GM19438 (cell line): ENCODE results near the gene SH3RF3.
A peak's percentile ranks its signal among the peaks of the same experiment; 100 is the strongest.
"Not testable (repeated sequence)": the region's sequence is repeated elsewhere in the genome, so short reads cannot be mapped to it uniquely, and the experiment has no call there.

Experiments
- ATAC-seq: cut with Tn5 transposase; IDR thresholded peaks from one replicate; pipeline ENCODE4 v1.9.1; 2021; ENCODE audit warnings: low read depth; ENCODE audit not compliant: unreplicated experiment

Gene SH3RF3

GRCh38 chr2:109117181-109117580 is 11.8 kb upstream of the SH3RF3 start:
- not testable (repeated sequence) for ATAC-seq

GRCh38 chr2:109117780-109118179 is 11.2 kb upstream of the SH3RF3 start:
- ATAC-seq: no peak

GRCh38 chr2:109118321-109118720 is 10.7 kb upstream of the SH3RF3 start:
- ATAC-seq: no peak

- no peak for ATAC-seq
Measured at GRCh38 chr2:109120166-109120565, 8.8 kb upstream of the SH3RF3 start.

GRCh38 chr2:109120686-109121085 is 8.3 kb upstream of the SH3RF3 start:
- ATAC-seq: not testable (repeated sequence)

GRCh38 chr2:109123586-109124201 is 5.3 kb upstream of the SH3RF3 start:
- ATAC-seq: no peak

- ATAC-seq: no peak
Measured at GRCh38 chr2:109124982-109125592, 3.9 kb upstream of the SH3RF3 start.

- no peak for ATAC-seq
Measured at GRCh38 chr2:109125593-109126500, 3.2 kb upstream of the SH3RF3 start.

GRCh38 chr2:109126501-109126860 is 2.5 kb upstream of the SH3RF3 start:
- no peak for ATAC-seq

GRCh38 chr2:109127556-109127955 is 1.4 kb upstream of the SH3RF3 start:
- ATAC-seq: no peak

GRCh38 chr2:109128048-109128615 is 873 bp upstream of the SH3RF3 start:
- peak; percentile 42 for ATAC-seq

- ATAC-seq: peak; percentile 28
Measured at GRCh38 chr2:109129356-109129920, 433 bp downstream of the SH3RF3 start.

GRCh38 chr2:109129921-109130722 is 1.1 kb downstream of the SH3RF3 start:
- ATAC-seq: no peak

- no peak for ATAC-seq
Measured at GRCh38 chr2:109130723-109130995, 1.7 kb downstream of the SH3RF3 start.

- no peak for ATAC-seq
Measured at GRCh38 chr2:109131777-109132176, 2.8 kb downstream of the SH3RF3 start.

GRCh38 chr2:109132626-109133025 is 3.6 kb downstream of the SH3RF3 start:
- no peak for ATAC-seq

- ATAC-seq: no peak
Measured at GRCh38 chr2:109133746-109134145, 4.7 kb downstream of the SH3RF3 start.

- peak; percentile 85 for ATAC-seq
Measured at GRCh38 chr2:109134741-109135358, 5.8 kb downstream of the SH3RF3 start.

- no peak for ATAC-seq
Measured at GRCh38 chr2:109135359-109136197, 6.6 kb downstream of the SH3RF3 start.
